Stimulated activated memory B cell treated with anti-CD40 and anti-IgM and Interleukin-4, amounts not matched to agents 10 μg/mL and 1 μg/mL and 100 μg/mL, for 72 hours (primary cell): ENCODE results near the gene HSPB1.
"Not testable (repeated sequence)": the region's sequence is repeated elsewhere in the genome, so short reads cannot be mapped to it uniquely, and the experiment has no call there.

ENCODE experiments used
- ATAC-seq: fragments of 150-1000 bp; cut with Tn5 transposase; 2 replicates; pipeline ENCODE4 v1.10.0; 2021
- H3K27ac Mint-ChIP-seq: one replicate; pipeline ENCODE4 v1.8.0; 2022; ENCODE audit warnings: mild to moderate bottlenecking, mixed read lengths
- H3K27me3 Mint-ChIP-seq: one replicate; pipeline ENCODE4 v1.8.0; 2022; ENCODE audit warnings: mixed read lengths
- H3K36me3 Mint-ChIP-seq: one replicate; pipeline ENCODE4 v1.8.0; 2022; ENCODE audit warnings: mixed read lengths
- H3K4me1 Mint-ChIP-seq: one replicate; pipeline ENCODE4 v1.8.0; 2022; ENCODE audit warnings: mixed read lengths
- H3K4me3 Mint-ChIP-seq: one replicate; pipeline ENCODE4 v1.8.0; 2022; ENCODE audit warnings: mild to moderate bottlenecking, moderate library complexity, mixed read lengths
- H3K9me3 Mint-ChIP-seq: one replicate; pipeline ENCODE4 v1.8.0; 2022; ENCODE audit warnings: mixed read lengths

Gene HSPB1

GRCh38 chr7:76302347-76303201 lies at the start of gene HSPB1:
Gene HSPB1 (plus strand): TSS chr7:76302673. CDS start chr7:76302713, 40 bp downstream.
- peak; percentile 80 for ATAC-seq
- Mint-ChIP-seq H3K27me3 (peaks cover 8% of the 10 kb centered on the region), H3K9me3 (no peaks in the 10 kb centered on the region), H3K36me3 (no peaks in the 10 kb centered on the region), H3K4me3 (peak within 1 kb of the TSS; percentile 83), H3K27ac (peak within 1 kb of the TSS; percentile 84), H3K4me1 (peaks cover 15% of the 10 kb centered on the region)

DNA sequence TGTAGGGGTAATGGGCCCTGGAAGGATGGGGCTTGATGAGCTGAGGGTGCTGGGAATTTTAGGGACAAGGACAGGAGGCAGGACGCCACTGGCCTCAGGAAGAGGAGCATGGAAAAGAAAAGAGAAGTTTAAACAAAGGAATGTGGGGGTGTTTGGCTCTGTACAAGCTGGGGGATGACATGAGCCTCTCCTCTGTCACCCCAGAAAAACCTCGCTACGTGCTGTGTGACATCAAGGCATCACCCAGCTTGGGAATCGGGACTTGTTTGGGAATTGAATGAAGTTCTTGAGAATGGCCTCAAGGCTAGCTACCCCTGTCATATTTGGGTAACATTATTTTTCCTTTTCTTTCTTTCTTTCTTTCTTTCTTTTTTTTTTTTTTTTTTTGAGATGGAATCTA lies 47.7 kb upstream of the HSPB1 start:
- Mint-ChIP-seq H3K4me1 (no peaks in the 10 kb centered on the region), H3K27me3 (peaks cover 52% of the 10 kb centered on the region), H3K36me3 (no peaks in the 10 kb centered on the region), H3K9me3 (no peaks in the 10 kb centered on the region), H3K4me3 (no peak overlapping the region), H3K27ac (no peak overlapping the region)
- no peak for ATAC-seq

- no peaks in the 10 kb centered on the region for H3K36me3 Mint-ChIP-seq
- H3K9me3 Mint-ChIP-seq: no peaks in the 10 kb centered on the region
- peaks cover 81% of the 10 kb centered on the region for H3K27me3 Mint-ChIP-seq
- H3K27ac Mint-ChIP-seq: no peak overlapping the region
- no peak for ATAC-seq
- H3K4me1 Mint-ChIP-seq: peaks cover 6% of the 10 kb centered on the region
- H3K4me3 Mint-ChIP-seq: no peak overlapping the region
Observed at GRCh38 chr7:76257973-76258372, 44.5 kb upstream of the HSPB1 start.

GRCh38 chr7:76259124-76260093 lies 43.1 kb upstream of the HSPB1 start:
- Mint-ChIP-seq H3K27me3 (peaks cover 91% of the 10 kb centered on the region), H3K4me1 (peaks cover 6% of the 10 kb centered on the region)

GRCh38 chr7:76260171-76260703 lies 42.2 kb upstream of the HSPB1 start:
- H3K36me3 Mint-ChIP-seq: no peaks in the 10 kb centered on the region
- no peak overlapping the region for H3K27ac Mint-ChIP-seq
- peaks cover 6% of the 10 kb centered on the region for H3K4me1 Mint-ChIP-seq
- ATAC-seq: peak; percentile 60
- peaks cover 93% of the 10 kb centered on the region for H3K27me3 Mint-ChIP-seq
- H3K4me3 Mint-ChIP-seq: peak overlapping the region; percentile 3
- H3K9me3 Mint-ChIP-seq: no peaks in the 10 kb centered on the region

More at GRCh38 chr7:76259124-76260093, 43.1 kb upstream of the HSPB1 start:
- no peaks in the 10 kb centered on the region for H3K9me3 Mint-ChIP-seq
- H3K36me3 Mint-ChIP-seq: no peaks in the 10 kb centered on the region
- H3K27ac Mint-ChIP-seq: no peak overlapping the region
- no peak for ATAC-seq
- no peak overlapping the region for H3K4me3 Mint-ChIP-seq

DNA sequence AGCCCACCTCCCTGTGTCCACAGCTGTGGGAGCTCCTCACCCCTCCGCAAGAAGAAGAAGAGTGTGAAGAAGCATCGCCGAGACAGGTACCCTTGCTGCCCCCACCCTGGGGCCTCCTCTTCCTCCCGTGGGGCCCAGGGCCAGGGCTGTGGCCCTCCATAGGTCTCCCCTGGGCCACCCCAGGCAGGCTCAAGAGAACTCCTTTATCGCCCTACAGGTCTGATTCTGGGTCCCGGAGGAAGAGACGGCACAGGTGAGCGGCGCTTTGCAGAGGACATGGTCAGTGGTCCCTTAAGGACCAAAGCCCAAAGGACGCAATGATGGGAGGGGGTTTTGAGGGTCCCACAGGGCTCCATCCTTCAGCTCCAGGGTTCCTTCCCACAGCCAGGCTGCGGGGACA lies 41.1 kb upstream of the HSPB1 start:
- Mint-ChIP-seq H3K4me1 (peaks cover 6% of the 10 kb centered on the region), H3K36me3 (no peaks in the 10 kb centered on the region), H3K9me3 (no peaks in the 10 kb centered on the region), H3K27ac (no peak overlapping the region), H3K4me3 (no peak overlapping the region), H3K27me3 (peaks cover 88% of the 10 kb centered on the region)
- ATAC-seq: no peak

DNA sequence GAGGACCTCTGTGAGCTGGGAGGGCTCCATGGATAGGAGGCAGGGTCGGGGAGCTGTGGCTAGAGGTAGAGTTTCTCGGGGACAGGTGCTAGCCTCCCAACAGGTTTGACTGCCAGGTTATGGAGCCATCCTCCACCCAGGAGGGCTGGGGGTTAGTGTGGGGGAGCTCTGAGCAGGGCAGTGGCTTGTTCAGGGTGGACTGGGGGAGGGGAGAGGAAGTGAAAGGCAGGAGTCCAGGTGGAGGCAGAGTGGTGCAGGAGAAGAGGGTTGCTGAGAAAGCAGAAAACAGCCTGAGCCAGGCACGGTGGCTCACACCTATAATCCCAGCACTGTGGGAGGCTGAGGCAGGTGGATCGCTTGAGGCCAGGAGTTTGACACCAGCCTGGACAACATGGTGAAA lies 40.5 kb upstream of the HSPB1 start:
- Mint-ChIP-seq H3K27me3 (peaks cover 86% of the 10 kb centered on the region), H3K27ac (no peak overlapping the region)
- no peak for ATAC-seq

GRCh38 chr7:76262683-76263402 lies 39.6 kb upstream of the HSPB1 start:
- H3K4me3 Mint-ChIP-seq: no peak overlapping the region
- H3K9me3 Mint-ChIP-seq: no peaks in the 10 kb centered on the region
- H3K27me3 Mint-ChIP-seq: peaks cover 81% of the 10 kb centered on the region
- H3K36me3 Mint-ChIP-seq: no peaks in the 10 kb centered on the region
- H3K27ac Mint-ChIP-seq: no peak overlapping the region
- H3K4me1 Mint-ChIP-seq: peaks cover 9% of the 10 kb centered on the region
- ATAC-seq: peak; percentile 42

More for the DNA sequence above, 40.5 kb upstream of the HSPB1 start:
- Mint-ChIP-seq H3K9me3 (no peaks in the 10 kb centered on the region), H3K36me3 (no peaks in the 10 kb centered on the region), H3K4me3 (no peak overlapping the region), H3K4me1 (peaks cover 6% of the 10 kb centered on the region)

DNA sequence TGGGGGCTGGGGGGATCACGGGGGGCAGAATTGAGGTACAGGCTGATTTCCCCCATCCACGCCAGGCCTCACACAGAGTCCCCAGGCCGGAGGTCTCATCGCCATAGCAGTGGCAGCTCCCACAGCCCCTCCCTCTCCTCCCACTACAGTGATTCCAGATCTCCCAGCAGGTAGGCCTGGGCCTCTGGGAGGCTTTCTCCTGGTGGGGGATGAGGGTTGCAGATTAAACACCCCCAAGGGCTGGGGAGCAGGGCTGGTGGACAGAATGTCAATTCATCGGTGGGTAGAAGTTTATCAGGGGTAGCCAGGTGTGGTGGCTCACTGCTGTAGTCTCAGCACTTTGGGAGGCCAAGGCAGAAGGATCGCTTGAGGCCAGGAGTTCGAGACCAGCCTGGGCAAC lies 37.2 kb upstream of the HSPB1 start:
- ATAC-seq: no peak
- H3K27ac Mint-ChIP-seq: no peak overlapping the region
- H3K4me3 Mint-ChIP-seq: no peak overlapping the region
- H3K36me3 Mint-ChIP-seq: no peaks in the 10 kb centered on the region
- H3K4me1 Mint-ChIP-seq: peaks cover 18% of the 10 kb centered on the region
- no peaks in the 10 kb centered on the region for H3K9me3 Mint-ChIP-seq
- H3K27me3 Mint-ChIP-seq: peaks cover 70% of the 10 kb centered on the region

DNA sequence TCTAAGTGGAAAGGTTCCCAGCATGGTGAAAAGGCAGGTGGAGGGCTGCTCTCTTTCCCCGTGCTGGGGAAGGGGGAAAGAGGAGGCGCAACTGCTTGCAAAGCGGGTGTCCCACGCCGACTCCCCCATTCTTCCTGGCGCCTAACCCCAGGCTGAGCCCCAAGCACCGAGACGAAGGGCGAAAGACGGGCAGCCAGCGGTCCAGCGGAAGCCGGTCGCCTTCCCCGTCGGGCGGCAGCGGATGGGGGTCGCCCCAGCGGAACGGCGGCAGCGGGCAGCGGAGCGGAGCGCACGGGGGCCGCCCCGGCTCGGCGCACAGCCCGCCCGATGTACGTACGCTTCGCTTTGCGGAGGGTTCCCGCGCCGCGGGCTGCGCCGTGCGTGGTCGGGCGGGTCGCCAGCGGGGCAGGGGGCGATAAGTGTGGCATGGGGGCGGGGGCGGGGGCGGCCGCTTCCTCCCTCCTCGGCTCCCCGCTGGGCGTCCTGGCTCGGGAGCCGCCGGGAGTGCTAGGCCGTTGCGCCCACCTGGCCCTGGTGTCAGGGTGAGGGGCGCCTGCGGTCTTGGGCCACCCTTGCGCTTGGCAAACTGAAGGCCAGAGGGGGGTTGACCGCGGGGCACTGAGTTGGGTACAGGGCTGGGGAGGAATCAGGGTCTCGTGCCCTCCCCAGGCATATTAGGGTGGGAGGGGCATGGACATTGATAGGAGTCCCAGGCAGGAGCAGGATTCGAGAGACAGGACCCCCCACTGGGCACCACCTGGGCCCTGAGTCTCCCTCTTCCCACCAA lies 35.2 kb upstream of the HSPB1 start:
- Mint-ChIP-seq H3K36me3 (no peaks in the 10 kb centered on the region), H3K4me3 (peak overlapping the region; percentile 39), H3K27ac (peak overlapping the region; percentile 30), H3K4me1 (peaks cover 12% of the 10 kb centered on the region), H3K9me3 (no peaks in the 10 kb centered on the region), H3K27me3 (peaks cover 50% of the 10 kb centered on the region)
- ATAC-seq: peak; percentile 44

- no peaks in the 10 kb centered on the region for H3K9me3 Mint-ChIP-seq
- peak overlapping the region; percentile 69 for H3K4me3 Mint-ChIP-seq
- H3K27ac Mint-ChIP-seq: peak overlapping the region; percentile 30
- H3K27me3 Mint-ChIP-seq: peaks cover 45% of the 10 kb centered on the region
- no peaks in the 10 kb centered on the region for H3K36me3 Mint-ChIP-seq
- ATAC-seq: peak; percentile 4
- H3K4me1 Mint-ChIP-seq: peaks cover 15% of the 10 kb centered on the region
Observed at GRCh38 chr7:76267894-76268183, 34.6 kb upstream of the HSPB1 start.

DNA sequence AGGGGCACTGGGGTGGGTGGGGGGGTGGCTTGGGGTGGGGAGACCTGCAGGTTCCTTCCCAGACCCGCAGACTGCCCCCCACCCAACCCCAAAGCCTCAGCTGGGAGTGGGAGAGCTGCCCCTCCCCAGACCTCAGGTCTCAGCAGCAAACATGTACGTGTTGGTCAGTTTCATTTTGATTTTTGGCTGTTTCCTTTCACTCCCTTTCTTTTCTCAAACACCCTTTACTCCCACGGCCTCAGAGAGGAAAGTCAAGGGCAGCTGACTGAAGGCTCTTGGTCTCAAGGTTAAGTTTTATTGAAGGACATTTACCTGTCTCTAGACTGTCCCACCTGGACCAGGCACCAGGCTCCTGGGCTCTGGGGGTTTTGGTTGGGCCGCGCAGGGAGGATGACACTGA lies 34.1 kb upstream of the HSPB1 start:
- Mint-ChIP-seq H3K36me3 (no peaks in the 10 kb centered on the region), H3K27ac (peak overlapping the region; percentile 30), H3K4me3 (no peak overlapping the region), H3K27me3 (peaks cover 40% of the 10 kb centered on the region), H3K4me1 (peaks cover 20% of the 10 kb centered on the region), H3K9me3 (no peaks in the 10 kb centered on the region)
- peak; percentile 15 for ATAC-seq

GRCh38 chr7:76269895-76270294 lies 32.6 kb upstream of the HSPB1 start:
- no peak for ATAC-seq
- no peak overlapping the region for H3K4me3 Mint-ChIP-seq
- H3K27ac Mint-ChIP-seq: no peak overlapping the region
- peaks cover 37% of the 10 kb centered on the region for H3K27me3 Mint-ChIP-seq
- H3K36me3 Mint-ChIP-seq: no peaks in the 10 kb centered on the region
- H3K9me3 Mint-ChIP-seq: no peaks in the 10 kb centered on the region
- H3K4me1 Mint-ChIP-seq: peaks cover 20% of the 10 kb centered on the region

GRCh38 chr7:76271384-76271783 lies 31.1 kb upstream of the HSPB1 start:
- Mint-ChIP-seq H3K27me3 (peaks cover 36% of the 10 kb centered on the region), H3K4me1 (peaks cover 20% of the 10 kb centered on the region)
- not testable (repeated sequence) for H3K9me3 Mint-ChIP-seq, H3K27ac Mint-ChIP-seq, H3K36me3 Mint-ChIP-seq, H3K4me3 Mint-ChIP-seq, ATAC-seq
